Subcutaneous adipose tissue (tissue), 4 donors: ENCODE data around the gene CPN2. TPM values are rescaled to one million over a fixed set of nuclear protein-coding genes. Genes with fewer than 3 reads are reported as not detected.

Experiments
- total RNA-seq, 4 donors: library from RNA; depleted of rRNA; stranded (reverse); fragments of >200 nt; gene quantifications; one replicate each; pipeline ENCODE4 v1.1.0, GENCODE V29; 2016
- TF ChIP-seq, protein P1 (sequence below): fragments of 450-650 bp; IDR thresholded peaks from one replicate; pipeline ENCODE4 v1.5.1; 2016; ENCODE audit warnings: low read depth, mild to moderate bottlenecking, control low read depth, antibody characterized with exemption, moderate library complexity

CPN2 gene
- total RNA-seq, 4 donors from 2014 or later, result 0.38 to 0.44 TPM; not detected in 2

DNA sequence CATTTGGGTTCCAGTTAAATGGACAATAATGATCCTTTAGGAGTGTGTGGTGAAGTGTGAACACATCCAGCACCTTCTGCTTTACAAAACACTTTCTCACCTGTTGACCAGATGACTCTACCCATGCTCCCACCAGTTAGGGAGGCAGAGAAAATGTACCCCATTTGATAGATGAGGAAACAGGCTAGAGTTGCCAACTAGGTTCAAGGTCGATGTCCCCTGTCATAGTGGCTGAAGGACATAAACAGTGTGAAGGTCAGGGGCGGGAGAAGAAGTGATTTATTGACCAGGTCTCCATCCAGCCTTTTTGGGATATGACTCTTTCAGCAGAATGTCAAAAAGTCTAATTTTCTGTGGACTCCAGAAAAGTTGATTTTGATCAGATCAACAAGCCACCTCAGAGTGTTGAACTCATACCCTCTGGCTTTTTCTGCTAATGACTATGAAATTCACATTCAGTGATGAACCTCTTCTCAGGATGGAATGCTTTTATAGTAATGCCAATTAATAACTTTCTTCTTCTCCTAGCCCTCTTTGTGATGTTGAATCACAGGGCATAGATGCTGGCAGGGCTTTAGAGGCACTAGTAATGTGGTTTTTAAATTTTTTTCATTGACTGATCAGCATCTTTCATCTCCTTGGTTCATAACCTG is 57.5 kb downstream of the CPN2 start:
- TF ChIP-seq, protein P1, sequence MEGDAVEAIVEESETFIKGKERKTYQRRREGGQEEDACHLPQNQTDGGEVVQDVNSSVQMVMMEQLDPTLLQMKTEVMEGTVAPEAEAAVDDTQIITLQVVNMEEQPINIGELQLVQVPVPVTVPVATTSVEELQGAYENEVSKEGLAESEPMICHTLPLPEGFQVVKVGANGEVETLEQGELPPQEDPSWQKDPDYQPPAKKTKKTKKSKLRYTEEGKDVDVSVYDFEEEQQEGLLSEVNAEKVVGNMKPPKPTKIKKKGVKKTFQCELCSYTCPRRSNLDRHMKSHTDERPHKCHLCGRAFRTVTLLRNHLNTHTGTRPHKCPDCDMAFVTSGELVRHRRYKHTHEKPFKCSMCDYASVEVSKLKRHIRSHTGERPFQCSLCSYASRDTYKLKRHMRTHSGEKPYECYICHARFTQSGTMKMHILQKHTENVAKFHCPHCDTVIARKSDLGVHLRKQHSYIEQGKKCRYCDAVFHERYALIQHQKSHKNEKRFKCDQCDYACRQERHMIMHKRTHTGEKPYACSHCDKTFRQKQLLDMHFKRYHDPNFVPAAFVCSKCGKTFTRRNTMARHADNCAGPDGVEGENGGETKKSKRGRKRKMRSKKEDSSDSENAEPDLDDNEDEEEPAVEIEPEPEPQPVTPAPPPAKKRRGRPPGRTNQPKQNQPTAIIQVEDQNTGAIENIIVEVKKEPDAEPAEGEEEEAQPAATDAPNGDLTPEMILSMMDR, result no peak

DNA sequence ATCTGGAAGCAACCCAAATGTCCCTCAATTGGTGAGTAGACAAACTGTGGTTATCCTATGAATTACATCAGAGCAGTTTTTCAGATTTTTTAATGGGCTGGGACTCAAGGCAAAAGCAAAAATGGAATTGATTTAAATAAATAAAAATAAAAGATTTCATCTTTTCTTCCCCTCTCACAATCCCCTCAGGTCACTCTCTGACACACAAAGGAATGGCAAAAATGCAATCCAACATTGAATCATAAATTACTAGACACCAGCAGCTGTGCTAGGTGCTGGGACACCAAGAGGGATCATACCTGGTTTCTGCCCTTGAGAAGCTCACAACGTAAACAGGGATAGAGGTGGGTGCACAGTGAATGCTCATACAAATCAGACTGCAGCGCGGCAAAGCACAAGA is 58.8 kb downstream of the CPN2 start:
- TF ChIP-seq, protein P1, result no peak

Other genes starting within 250 kb of the CPN2 start
- 10 to 100 TPM; 12.1 to 29.3 (median 23.4) TPM for gene HES1, start 215.2 kb downstream of the CPN2 start, total RNA-seq
- gene LRRC15, start 18.4 kb upstream of the CPN2 start, total RNA-seq, result under 1 TPM in 2 of 4 donors, not detected in 2; under 0.01 to 0.22 TPM
- gene GP5, start 47.9 kb upstream of the CPN2 start, total RNA-seq, result not detected
- 100 to 1,000 TPM; 117 to 222 (median 170) TPM for gene ATP13A3, start 135.7 kb upstream of the CPN2 start, total RNA-seq